Measurements from ENCODE around the gene CNTNAP2. TPM values are rescaled to one million over a fixed set of nuclear protein-coding genes. Genes with fewer than 3 reads are reported as not detected.

Gene CNTNAP2
- total RNA-seq, 1 experiment from 2014 or later = not detected

DNA sequence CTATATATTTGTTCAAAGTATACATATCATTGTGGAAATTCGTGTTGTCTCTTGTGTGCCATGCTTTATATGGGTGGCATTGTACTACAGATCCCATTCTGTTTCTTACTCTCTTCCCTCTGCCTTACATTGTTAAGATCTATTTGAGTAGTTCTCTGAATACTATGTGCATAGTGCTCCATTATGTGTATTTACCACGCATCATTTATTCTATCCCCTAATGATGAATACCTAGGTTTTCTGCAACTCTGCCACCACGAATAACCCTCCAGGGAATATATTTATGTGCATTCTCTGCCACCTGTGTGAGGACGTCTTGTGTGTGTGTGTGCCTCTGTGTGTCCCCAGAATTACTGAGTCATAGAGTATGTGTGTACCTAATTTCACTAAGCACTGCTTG, 2042.7 kb downstream of the CNTNAP2 start:
- DNase-seq (ENCODE audit: low spot score) = no peak
- in situ Hi-C loops (cut with HindIII; ENCODE audit: low sequenced_read_pairs) = no loop called here

DNA sequence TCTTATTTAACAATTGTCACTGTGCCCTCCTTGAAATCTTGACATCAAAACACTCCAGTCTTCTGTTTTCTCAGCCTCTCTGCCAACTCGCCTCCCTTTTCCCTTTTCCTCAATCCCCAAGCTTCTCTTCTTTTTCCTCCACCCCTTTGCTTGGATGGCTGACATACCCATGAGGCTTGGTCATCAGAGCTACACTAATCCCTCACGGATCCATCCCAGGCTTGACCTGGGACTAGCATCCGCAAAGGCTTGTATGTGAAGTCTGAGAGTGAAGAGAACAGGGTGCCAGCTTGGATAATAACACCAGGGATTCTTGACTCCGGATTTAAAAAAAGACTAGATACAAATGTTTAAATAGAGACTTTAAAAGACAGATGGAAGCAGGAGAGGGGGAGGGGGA, 2045.2 kb downstream of the CNTNAP2 start:
- in situ Hi-C loops (cut with HindIII; ENCODE audit: low sequenced_read_pairs) = no loop called here
- no peak for DNase-seq (ENCODE audit: low spot score)

DNA sequence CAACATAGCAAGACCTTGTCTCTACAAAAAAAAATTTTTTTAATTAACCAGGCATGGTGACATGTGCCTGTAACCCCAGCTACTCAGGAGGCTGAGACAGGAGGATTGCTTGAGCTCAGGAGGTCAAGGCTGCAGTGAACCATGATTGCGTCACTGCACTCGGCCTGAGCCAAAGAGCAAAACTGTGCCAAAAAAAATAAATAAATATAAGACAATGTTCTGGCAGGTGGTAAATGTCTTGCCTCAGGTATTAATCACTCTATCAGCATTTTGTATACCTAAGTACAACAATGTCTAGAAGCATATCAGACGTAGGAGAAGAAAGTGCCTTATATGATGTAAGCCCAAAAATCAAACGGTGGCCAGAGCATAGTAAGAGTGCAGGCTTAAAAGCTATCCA, 2046.2 kb downstream of the CNTNAP2 start:
- DNase-seq (ENCODE audit: low spot score) = no peak
- in situ Hi-C loops (cut with HindIII; ENCODE audit: low sequenced_read_pairs) = no loop called here

DNA sequence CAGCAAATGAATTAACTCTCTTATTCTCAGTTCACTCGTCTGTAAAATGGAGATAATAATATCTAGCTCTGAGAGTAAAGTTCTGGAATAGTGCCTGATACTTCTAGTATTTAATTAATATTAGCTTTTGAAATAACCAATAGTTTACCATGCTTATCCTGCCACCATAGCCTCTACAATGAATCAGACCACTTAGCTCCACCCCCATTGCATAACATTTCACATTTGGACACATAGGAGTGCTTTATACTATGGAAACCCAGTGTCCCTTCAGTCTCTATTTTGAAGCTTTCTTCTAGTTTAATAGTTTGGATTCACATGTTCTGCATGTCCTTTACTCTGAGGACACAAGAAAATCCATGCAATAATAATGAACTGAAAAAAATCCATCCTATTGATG, 2046.6 kb downstream of the CNTNAP2 start:
- in situ Hi-C loops (cut with HindIII; ENCODE audit: low sequenced_read_pairs) = no loop called here
- no peak for DNase-seq (ENCODE audit: low spot score)

GRCh38 chr7:148172920-148173319, 2056.3 kb downstream of the CNTNAP2 start:
- no peak for DNase-seq (ENCODE audit: low spot score)
- in situ Hi-C loops (cut with HindIII; ENCODE audit: low sequenced_read_pairs) = no loop called here

DNA sequence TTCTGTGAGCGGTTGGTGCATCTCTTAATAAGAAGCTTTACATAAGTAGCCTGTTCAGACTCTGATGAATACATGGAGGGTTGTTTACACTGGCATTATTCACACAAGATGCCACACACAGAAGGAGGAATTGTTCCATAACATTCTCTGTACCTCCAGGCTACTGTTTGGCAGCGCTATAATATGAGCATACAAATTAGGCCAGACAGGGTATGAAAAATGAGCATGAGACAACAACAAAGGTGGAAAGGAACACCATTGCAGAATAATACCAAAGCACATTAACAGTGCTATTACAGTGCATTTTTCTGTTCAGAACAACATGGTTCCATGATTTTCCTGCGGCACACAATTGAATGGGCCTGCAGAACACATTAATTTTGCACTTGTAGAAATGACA, 2056.8 kb downstream of the CNTNAP2 start:
- in situ Hi-C loops (cut with HindIII; ENCODE audit: low sequenced_read_pairs) = no loop called here
- DNase-seq (ENCODE audit: low spot score) = no peak

DNA sequence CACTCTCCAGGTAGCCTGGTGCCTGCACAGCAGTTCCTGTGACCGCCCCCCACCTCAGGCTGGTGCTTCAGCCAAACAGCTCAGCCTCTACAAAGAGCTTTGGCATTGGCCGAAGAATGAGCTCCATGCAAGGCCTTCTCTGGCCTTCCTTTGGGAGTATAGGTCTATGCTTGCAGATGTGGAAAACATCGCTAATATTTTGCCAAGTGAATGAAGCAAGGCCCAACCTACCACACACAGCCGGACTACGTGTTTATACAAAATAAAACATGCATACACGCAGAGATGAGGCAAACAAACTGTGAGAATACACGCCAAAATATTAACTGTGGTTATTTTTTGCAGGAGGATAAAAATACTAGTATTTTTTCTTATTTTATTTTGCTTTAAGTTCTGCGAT, 2057.8 kb downstream of the CNTNAP2 start:
- DNase-seq (ENCODE audit: low spot score) = no peak
- in situ Hi-C loops (cut with HindIII; ENCODE audit: low sequenced_read_pairs) = no loop called here

DNA sequence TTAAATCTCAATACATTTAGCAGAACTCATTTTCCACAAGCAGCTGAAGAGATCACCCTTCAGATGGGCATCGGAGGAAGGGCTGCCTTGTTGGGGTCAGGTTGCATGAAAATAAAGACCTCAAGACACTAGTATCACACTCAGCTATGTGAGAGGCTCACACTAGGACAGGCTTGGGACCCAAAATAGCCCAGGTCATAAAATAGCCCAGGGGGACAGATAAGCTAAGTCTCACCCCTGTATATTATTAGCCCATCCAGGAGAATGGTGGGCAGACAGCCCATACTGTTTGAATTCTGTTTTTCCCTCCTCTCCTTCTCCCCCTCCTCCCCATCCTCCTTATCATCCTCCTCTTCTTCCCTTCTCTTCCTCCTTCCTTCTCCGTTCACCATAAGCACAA, 2058.9 kb downstream of the CNTNAP2 start:
- in situ Hi-C loops (cut with HindIII; ENCODE audit: low sequenced_read_pairs) = no loop called here
- DNase-seq (ENCODE audit: low spot score) = no peak

DNA sequence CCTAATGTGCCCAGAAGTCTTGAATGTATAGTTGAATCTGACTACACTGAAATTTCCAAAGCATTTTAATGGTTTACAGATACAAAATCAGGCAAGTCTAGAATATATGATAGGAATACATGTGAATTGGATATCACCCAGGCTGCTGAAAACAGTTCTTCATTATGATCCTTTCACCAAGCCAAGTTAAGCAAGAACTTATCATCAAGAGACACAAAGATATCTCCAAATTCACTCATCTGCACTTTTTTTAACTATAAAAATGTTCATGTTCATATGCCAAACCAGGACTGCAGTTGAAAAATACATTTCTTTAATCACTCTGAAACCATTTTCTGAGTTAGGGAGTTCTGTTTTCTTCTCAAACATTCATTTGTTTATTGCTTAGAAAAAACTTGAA, 2061.4 kb downstream of the CNTNAP2 start:
- in situ Hi-C loops (cut with HindIII; ENCODE audit: low sequenced_read_pairs) = no loop called here

DNA sequence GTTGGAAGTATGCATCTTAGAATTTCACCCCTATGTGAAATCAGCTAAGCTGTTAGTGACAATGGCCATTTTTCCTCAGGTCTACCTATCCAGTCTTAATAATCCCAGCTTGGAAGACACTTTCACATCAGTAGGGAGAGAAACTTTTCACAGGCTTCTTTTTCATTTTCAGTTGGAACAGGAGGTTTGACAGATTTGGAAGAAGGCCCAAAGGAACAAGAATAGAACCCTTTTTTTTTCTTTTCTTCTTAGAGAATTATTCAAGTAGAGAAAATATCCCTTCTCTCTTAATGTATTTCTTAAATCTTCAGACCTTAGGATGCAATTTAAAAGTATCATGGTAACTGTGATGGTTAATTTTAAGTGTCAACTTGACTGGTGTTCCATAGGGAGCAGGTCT, 2063.5 kb downstream of the CNTNAP2 start:
- in situ Hi-C loops (cut with HindIII; ENCODE audit: low sequenced_read_pairs) = no loop called here
- no peak for DNase-seq (ENCODE audit: low spot score)

More for the DNA sequence above, 2061.4 kb downstream of the CNTNAP2 start:
- DNase-seq (ENCODE audit: low spot score) = no peak

DNA sequence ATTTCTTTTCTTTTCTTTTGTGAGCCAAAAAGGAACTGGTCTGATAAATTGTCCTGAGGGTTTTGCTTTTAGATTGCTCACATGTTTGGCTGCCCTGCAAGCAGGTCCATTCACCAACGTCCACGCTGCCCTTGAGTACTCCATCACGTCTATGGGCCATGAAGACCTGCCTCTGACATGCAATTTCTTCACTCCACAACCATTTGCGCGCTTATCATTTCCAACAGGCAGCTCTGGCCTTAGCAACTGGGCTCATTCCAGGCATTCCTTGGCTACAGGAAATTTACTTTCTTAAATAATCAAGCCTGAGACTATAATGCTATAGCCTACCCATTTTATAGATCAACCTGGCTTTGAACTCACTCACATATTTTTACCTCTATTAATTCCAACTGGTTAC, 2065.7 kb downstream of the CNTNAP2 start:
- in situ Hi-C loops (cut with HindIII; ENCODE audit: low sequenced_read_pairs) = no loop called here

GRCh38 chr7:148185041-148185440, 2068.4 kb downstream of the CNTNAP2 start:
- in situ Hi-C loops (cut with HindIII; ENCODE audit: low sequenced_read_pairs) = no loop called here
- DNase-seq (ENCODE audit: low spot score) = no peak

More for the DNA sequence above, 2065.7 kb downstream of the CNTNAP2 start:
- no peak for DNase-seq (ENCODE audit: low spot score)

- in situ Hi-C loops (cut with HindIII; ENCODE audit: low sequenced_read_pairs) = no loop called here
- no peak for DNase-seq (ENCODE audit: low spot score)
Measured at GRCh38 chr7:148187471-148187870, 2070.9 kb downstream of the CNTNAP2 start.

DNA sequence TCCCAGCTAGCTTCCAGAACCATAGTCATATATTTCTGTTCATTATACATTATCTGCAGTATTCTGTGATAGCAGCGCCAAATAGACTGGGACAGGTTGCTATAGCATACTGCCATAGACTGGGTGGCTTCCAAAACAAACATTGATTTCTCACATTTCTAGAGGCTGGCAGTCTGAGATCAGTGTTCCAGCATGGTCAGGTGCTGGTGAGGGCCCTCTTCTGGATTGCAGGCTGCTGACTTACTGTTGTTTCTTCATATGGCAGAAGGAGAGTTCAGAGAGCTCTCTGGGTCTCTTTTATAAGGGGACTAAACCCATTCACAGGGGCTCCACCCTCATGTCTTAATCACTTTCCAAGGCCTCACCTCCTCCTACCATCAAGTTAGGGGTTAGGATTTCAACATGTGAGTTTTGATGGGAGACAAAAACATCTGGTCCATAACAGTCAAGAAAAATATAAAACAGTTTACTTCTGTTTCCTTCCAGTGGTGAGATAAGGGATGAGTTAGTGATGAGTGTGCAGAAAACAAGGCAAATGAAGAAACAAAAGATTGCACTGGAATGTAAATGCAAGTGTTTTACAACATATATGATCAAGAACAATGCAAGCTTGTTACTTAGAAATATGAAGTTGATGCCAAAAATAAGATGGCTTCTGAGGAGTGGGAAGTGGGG, 2074.9 kb downstream of the CNTNAP2 start:
- in situ Hi-C loops (cut with HindIII; ENCODE audit: low sequenced_read_pairs) = no loop called here
- DNase-seq (ENCODE audit: low spot score) = no peak

- no peak for DNase-seq (ENCODE audit: low spot score)
- in situ Hi-C loops (cut with HindIII; ENCODE audit: low sequenced_read_pairs) = no loop called here
Measured at GRCh38 chr7:148192491-148192890, 2075.9 kb downstream of the CNTNAP2 start.

DNA sequence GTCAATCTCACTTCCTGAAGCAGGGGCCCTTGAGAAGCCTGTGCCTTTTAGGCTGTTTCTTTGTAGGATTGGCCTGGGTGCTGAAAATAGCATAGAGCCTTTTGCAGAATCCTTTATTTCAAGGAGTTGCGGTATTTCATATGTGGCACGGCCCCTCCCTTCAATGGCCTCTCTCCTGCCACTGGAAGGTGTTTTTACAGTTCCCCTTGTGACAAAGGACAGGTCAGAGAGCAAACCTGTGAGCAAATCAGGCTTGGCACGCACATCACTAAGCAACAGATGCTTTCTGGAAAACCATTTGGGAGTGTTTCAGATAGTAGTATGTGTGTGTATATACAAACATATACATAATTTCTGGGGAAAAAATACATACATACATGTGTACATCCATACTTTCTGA, 2085.4 kb downstream of the CNTNAP2 start:
- in situ Hi-C loops (cut with HindIII; ENCODE audit: low sequenced_read_pairs) = no loop called here
- no peak for DNase-seq (ENCODE audit: low spot score)

DNA sequence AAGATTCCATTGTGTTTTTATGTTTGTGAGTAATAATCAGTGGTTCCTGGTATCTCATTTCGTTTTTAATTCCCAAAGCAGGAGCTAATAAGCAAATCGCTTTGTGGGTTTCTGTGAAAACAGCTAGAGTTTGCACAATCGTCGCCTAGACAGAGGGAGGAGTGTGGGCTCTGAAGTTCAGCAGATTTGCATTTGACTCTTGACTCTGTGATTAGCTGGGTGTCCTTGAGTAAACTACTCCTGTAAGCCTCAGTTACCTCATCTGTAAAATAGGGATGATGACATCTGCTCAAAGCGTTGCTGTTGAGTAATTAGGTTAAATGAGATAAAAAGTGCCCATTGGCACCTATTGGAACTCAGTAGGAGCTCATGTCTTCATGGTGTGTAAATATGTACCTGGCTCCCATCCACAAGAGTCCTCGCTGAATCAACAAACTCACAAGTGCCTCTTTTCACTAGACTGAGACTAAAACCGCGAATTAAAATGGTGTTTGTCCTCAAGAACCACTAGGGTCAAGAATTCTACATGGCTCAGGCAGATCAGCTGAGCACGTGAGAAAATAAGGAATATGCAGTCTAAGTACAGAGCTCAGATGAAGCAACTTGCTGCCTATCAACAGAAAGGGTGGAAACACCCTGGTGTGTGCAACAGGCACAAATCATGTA, 2088.2 kb downstream of the CNTNAP2 start:
- in situ Hi-C loops (cut with HindIII; ENCODE audit: low sequenced_read_pairs) = no loop called here
- no peak for DNase-seq (ENCODE audit: low spot score)

DNA sequence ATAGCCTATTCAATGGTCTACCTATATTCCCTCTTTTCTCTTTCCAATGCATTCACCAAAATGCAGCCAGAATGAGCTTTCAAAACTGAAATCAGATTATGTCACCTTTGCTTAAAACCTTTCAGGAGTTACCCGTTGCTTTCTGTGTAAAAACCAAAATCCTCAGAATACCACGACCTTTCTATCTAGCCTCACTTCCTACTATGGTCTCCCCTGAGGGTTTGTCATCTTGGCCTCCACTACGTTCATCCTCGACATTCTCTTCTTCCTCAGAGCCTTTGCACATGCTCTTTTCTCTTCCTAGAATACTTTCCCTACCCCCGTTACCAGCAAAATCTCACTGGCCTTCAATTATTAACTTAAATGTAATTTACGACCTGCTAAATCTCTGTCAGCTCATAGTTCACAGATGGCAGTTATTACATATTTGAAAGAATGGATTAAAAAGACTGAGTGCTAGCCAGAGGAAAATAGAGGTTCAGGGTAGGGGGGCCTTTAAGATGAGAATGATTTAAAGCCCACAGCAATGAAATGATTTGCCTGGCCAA, 2093.1 kb downstream of the CNTNAP2 start:
- no peak for DNase-seq (ENCODE audit: low spot score)
- in situ Hi-C loops (cut with HindIII; ENCODE audit: low sequenced_read_pairs) = no loop called here

GRCh38 chr7:148210804-148211325, 2094.3 kb downstream of the CNTNAP2 start:
- in situ Hi-C loops (cut with HindIII; ENCODE audit: low sequenced_read_pairs) = no loop called here
- no peak for DNase-seq (ENCODE audit: low spot score)

GRCh38 chr7:148211740-148212151, 2095.1 kb downstream of the CNTNAP2 start:
- no peak for DNase-seq (ENCODE audit: low spot score)
- in situ Hi-C loops (cut with HindIII; ENCODE audit: low sequenced_read_pairs) = no loop called here

- in situ Hi-C loops (cut with HindIII; ENCODE audit: low sequenced_read_pairs) = no loop called here
- DNase-seq (ENCODE audit: low spot score) = no peak
Measured at GRCh38 chr7:148212731-148213130, 2096.1 kb downstream of the CNTNAP2 start.
